HG03095 (cell line): ENCODE results near the gene STK32B.
"Not testable (repeated sequence)": the region's sequence is repeated elsewhere in the genome, so short reads cannot be mapped to it uniquely, and the experiment has no call there.

Source experiments
- ATAC-seq: cut with Tn5 transposase; IDR thresholded peaks from one replicate; pipeline ENCODE4 v1.9.1; 2021; ENCODE audit warnings: moderate library complexity; ENCODE audit not compliant: unreplicated experiment

STK32B gene

GRCh38 chr4:5066968-5067367 is 15.7 kb downstream of the STK32B start:
- not testable (repeated sequence) for ATAC-seq

- ATAC-seq, result no peak
Observed at GRCh38 chr4:5067908-5068307, 16.6 kb downstream of the STK32B start.

DNA sequence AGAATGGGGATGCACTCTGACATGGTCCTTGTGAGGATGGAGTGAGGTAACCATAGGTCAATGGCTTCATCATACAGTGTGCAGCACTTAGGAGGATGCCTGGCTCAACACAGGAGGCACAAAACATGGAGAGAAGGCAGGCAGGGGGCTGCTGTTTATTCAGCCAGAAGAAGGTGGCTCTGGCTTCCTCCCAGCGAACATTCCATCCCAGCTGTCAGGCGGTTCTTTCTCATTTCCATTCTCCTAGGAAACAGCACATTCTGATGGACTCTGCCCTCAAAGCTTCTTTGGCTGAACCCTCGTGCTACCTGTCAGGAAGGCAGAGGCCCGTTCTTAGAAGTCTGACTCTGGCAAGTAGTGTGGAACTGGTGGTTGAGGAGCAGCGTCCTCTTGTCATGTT is 18.6 kb downstream of the STK32B start:
- no peak for ATAC-seq

GRCh38 chr4:5072948-5073347 is 21.7 kb downstream of the STK32B start:
- ATAC-seq, result no peak

DNA sequence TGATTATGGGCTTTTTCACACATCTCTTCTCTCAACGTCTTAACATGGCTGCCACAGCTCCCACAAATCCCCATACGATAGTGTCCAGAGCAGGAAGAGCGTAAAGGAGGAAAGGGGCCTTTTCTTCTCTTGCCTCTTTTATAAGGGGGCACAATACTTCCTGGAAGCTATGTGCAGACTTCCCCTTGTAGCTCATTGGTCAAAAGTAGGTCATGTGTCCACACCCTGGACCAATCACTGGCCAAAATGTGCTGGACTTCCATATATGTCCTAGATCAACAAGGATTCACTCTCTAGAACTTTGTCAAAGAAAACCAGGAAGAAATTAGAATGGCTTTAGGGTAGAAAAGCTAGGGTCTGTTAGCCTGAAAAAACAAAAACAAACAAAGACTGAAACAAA is 26.7 kb downstream of the STK32B start:
- no peak for ATAC-seq

DNA sequence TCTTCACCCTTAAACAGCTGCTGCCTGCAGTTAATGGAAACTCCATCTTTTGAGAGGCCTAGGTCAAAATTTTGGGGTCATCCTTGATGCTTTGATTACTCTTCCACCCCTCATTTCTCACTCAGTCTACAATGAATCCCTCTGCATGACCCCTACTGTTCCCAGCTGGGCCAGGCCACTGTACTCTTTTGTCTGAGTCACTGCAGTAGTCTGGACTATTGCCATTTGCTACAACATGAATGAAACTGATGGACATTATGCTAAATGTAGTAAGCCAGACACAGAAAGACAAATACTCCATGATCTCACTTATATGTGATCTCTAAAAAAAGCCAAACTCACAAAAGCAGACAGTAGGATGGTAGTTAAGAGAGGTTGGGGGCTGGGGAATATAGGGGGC is 28.3 kb downstream of the STK32B start:
- no peak for ATAC-seq

DNA sequence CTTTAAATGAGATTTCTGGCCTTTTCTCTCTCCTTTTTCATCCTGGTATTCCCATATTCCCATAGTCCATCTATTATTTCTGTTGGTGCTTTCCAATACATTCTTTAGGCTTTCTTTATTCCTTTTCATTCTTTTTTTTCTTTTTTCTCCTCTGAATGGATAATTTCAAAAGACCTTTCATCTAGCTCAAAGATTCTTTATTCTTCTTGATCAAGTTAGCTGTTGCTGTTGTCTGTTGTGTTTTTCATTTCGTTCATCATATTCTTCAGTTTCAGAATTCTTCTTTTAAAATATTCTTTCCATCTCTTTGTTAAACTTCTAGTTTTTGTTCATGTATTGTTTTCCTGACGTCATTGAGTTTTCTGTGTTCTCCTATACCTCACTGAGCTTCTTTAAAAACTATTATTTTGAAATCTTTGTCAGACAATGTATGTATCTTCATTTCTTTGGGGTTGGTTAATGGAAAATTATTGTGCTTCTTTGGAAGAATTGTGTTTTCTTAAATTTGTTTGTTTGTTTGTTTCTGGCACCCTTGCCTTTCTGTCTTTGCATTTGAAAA is 30.2 kb downstream of the STK32B start:
- ATAC-seq, result no peak

DNA sequence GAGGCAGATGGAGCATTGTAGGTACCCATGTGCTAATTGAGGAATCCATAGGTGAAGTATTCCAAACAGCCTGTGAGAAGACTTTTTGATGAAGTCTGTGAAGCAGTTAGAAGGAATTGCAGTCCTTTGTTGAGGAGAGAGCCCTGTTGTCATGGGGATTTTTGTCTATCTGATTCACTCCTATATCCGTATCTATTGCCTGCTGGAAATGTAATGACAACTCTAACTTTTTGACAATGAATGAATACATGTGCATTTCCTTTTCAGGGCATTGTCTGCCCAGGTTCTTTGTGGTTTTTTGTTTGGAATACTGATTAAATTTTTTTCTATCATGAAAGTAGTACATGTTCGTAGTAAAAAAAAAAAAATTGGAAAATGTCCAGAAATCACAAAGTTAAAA is 31.1 kb downstream of the STK32B start:
- no peak for ATAC-seq

DNA sequence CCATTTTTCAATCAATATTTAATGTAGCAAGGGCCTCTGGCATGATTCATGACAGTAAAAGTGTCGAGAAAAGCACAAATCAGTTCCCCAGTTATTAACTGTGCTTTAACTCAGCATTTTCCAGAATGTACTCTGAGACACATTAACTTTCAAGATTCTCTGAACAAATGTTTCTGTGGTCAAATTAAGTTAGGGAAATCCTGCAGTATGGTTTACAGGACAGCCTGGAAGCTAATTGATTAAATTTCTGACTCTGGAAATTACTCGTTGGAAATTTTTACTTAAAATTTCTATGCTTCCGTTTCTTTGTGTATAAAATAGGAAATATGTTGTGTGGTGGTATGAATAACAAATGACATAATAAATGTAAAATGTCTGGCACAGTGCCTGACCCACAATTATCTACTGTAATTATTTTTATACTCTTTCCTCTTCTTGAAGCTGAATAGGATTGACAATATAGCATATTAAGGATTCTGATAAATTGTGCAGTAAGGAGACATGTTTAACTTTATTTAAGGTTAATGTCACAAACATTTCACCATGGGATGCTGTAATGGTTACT is 33.7 kb downstream of the STK32B start:
- ATAC-seq, result no peak

GRCh38 chr4:5086535-5086934 is 35.3 kb downstream of the STK32B start:
- no peak for ATAC-seq

DNA sequence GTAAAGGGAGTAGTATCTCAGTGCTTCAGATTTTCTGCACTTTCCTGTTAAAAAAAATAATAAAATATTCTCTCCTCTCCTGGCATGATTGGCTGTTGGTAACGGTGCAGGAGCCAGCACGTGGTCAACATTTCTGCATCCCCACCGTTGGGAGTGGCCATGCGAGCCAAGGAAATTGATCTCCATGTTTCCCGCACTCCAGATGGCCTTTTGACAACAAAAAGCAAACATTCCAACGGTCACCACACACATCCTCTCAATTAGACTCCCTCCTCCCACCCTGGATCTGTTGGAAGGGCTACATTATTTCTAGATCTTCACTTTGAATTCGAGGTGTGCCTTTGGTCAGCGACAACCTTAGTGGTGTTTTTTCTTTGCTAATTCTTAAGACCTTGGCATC is 45.0 kb downstream of the STK32B start:
- ATAC-seq, result no peak

- no peak for ATAC-seq
Observed at GRCh38 chr4:5098176-5098575, 46.9 kb downstream of the STK32B start.

- no peak for ATAC-seq
Observed at GRCh38 chr4:5100336-5100735, 49.1 kb downstream of the STK32B start.

- no peak for ATAC-seq
Observed at GRCh38 chr4:5100986-5101385, 49.7 kb downstream of the STK32B start.

DNA sequence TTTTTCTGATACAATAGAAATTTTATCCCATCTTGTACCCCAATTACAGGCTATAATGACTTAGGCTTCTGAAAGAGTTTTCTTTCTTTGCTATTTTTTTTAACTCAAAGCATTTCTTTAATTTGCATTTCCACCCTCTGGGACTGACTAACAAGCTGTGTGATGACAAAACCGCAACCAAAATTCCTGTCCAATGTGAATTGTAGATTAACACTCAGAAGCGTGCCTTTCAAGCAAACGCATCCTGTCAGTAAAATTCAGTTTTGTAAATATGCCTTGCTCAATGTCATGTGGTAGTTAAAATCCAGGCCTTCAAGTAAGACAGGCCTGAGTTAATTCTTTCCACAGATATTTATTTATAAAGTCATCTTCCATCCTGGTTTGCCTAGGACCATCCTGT is 50.3 kb downstream of the STK32B start:
- no peak for ATAC-seq

DNA sequence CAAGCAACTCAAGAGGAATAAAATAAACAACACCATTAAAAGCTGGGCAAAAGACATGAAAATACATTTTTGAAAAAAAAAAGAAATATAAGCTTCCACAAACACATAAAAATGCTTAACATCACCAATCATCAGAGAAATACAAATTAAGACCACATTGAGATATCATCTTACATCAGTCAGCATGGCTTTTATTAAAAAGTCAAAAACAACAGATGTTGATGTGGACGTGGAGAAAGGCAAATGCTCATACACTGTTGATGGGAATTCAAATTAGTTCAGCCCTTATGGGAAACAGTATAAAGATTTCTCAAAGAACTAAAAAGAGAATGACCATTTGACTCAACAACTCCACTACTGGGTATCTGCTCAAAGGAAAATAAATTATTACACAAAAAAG is 59.6 kb downstream of the STK32B start:
- no peak for ATAC-seq

DNA sequence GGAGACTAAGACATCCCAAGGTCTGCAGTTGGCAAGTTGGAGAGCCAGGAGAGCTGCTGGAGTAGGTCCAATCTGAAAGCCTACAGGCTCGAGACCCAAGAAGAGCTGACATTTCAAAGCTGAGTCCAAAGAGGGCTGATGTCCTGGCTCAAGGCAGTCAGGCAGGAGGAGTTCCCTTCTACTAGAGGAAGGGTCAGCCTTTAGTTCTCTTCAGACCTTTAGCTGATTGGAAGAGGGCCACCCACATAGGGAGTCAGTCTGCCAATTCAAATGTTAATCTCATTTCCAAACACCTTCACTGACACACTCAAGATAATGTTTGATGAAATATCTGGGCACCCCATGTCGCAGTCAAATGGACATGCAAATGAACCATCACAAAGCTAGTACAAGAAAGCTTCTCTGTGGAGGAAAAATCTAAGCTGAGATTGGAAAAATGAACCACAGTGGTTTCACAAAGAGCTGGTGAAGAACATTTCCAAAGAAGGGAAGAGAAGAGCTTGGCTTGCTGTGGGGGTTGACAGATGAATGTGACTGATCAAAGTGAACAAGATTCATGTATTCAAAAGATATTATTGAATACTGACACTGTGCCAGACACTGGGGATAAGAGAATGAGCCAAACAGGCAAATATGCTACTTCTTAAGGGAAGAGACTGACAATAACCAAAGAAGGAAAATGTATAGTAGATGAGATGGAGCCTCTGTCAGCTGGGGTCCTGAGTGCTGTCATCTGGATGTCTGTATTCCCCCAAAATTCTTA is 61.2 kb downstream of the STK32B start:
- ATAC-seq, result no peak

GRCh38 chr4:5114950-5115349 is 63.7 kb downstream of the STK32B start:
- no peak for ATAC-seq

DNA sequence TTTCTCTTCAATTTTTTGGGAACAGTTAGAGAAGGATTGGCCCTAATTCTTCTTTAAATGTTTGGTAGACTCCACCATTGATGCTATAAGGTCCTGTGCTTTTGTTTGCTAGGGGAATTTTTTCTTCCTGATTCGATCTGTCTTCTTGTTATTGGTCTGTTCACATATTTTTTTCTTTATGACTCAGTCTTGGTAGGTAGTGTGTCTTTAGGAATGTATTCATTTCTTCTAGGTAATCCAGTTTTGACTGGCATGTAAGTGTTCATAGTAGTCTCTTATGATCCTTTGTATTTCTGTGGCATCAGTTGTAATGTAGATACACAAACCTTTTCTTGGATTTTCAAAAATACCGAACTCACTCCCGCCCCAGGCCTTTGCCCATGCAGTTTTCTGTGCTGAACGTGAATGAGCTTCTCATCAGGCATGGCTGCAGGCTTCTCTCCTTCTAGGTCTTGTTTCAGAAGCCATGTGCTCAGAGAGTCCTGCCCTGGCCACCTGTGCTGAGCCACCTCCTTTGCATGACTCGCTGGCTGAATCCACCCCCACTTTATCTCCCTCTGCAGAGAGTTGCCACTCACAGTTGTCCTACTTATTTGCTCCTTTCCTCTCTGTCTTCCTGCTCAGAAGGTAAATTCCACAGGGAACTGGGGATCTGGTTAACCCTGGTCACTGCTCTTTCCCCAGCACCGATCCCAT is 67.0 kb downstream of the STK32B start:
- no peak for ATAC-seq

DNA sequence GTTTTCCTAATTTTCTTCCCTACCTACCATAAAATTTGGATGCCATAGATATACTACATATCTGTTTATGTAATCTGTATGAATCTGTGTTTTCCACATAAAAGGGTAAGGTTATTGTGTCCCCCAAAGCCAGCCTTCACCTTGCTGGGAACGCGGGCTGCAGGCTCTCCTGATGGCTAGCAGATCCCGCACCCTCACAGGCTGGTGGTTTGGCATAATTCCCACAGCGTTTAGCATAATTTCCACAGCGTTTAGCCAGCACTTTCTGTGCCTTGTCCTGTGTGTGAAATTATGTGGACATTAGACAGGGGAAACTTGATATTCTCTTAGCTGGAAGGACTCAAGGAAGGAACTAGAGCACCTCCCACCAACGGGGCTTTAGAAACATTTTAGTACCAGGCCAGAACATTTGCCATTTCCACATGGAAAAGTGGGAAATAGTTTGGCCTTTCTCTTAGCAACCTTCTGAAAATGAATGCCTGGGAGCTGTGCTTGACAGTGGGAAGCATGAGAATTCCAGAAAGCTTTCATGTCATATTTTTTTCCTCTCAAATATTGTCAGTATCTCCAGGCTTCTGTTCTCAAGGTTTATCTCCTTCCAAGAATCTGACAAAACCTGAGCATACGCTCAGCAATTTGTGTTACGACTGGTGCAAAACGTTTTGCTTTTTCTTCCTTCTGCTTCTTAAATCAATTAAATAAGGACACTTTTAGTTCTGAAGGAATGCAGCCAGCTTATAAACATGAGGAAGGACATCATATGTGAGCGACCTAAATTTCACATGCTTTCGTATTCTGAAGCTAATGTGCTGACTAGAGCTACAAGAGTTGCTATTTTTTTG is 67.9 kb downstream of the STK32B start:
- no peak for ATAC-seq

GRCh38 chr4:5120067-5120466 is 68.8 kb downstream of the STK32B start:
- no peak for ATAC-seq
